ENCODE measurements around the gene SVIL. TPM values are rescaled to one million over a fixed set of nuclear protein-coding genes. Genes with fewer than 3 reads are reported as not detected.
"Not testable (repeated sequence)": the region's sequence is repeated elsewhere in the genome, so short reads cannot be mapped to it uniquely, and the experiment has no call there.

The SVIL gene
- total and polyA plus RNA-seq, 2 donors (not counting 1 experiment from before 2014, with no cell fraction given) = 17.7 to 94.3 TPM

- no peaks in the 10 kb centered on the region for H4K20me1 ChIP-seq (ENCODE audit: control insufficient read depth, extremely low read depth, insufficient read depth, low read length)
- TF ChIP-seq CTCF (conservative IDR thresholded peaks at IDR 0.05 in 1 of 2, IDR thresholded peaks at IDR 0.05 in 1 of 2; ENCODE audit: low read depth in 1 of 2, low read length in 2 of 2) (no peak), EZH2 (IDR thresholded peaks at IDR 0.05; ENCODE audit: low read length, missing control alignments) (no peak)
Observed at GRCh38 chr10:29539412-29539811, 95.4 kb downstream of the SVIL start.

GRCh38 chr10:29537799-29538198 lies 97.0 kb downstream of the SVIL start:
- H3K4me3 ChIP-seq (replicated peaks in 1 of 4; ENCODE audit: control extremely low read depth in 1 of 4, insufficient read depth in 1 of 4, low read depth in 3 of 4, low read length in 4 of 4) = no peak overlapping the region
- no peak for TF ChIP-seq CTCF (conservative IDR thresholded peaks at IDR 0.05 in 1 of 2, IDR thresholded peaks at IDR 0.05 in 1 of 2; ENCODE audit: low read depth in 1 of 2, low read length in 2 of 2)
- no peak for TF ChIP-seq EZH2 (IDR thresholded peaks at IDR 0.05; ENCODE audit: low read length, missing control alignments)
- H2AFZ ChIP-seq (ENCODE audit: low read length) = no peak overlapping the region
- no peak overlapping the region for H3K4me2 ChIP-seq (ENCODE audit: extremely low read depth, insufficient read depth, low read length)
- no peaks in the 10 kb centered on the region for H4K20me1 ChIP-seq (ENCODE audit: control insufficient read depth, extremely low read depth, insufficient read depth, low read length)
- H3K79me2 ChIP-seq (ENCODE audit: control insufficient read depth, insufficient read depth, low read length) = no peaks in the 10 kb centered on the region
- H3K36me3 ChIP-seq (ENCODE audit: control insufficient read depth, insufficient read depth, low read length) = no peaks in the 10 kb centered on the region
- no peaks in the 10 kb centered on the region for H3K9me3 ChIP-seq (ENCODE audit: control insufficient read depth, insufficient read depth, low read depth, low read length)
- no peaks in the 10 kb centered on the region for H3K27me3 ChIP-seq (ENCODE audit: control insufficient read depth, insufficient read depth, low read length)
- no peak for DNase-seq (ENCODE audit: low read depth in 2 of 2)
- H3K4me1 ChIP-seq (ENCODE audit: control insufficient read depth, extremely low read depth, insufficient read depth, low read length) = peaks cover 5% of the 10 kb centered on the region
- no peak overlapping the region for H3K9ac ChIP-seq (ENCODE audit: insufficient read depth, low read length)
- H3K27ac ChIP-seq (ENCODE audit: insufficient read depth, low read length) = no peak overlapping the region

More at GRCh38 chr10:29539412-29539811, 95.4 kb downstream of the SVIL start:
- no peaks in the 10 kb centered on the region for H3K9me3 ChIP-seq (ENCODE audit: control insufficient read depth, insufficient read depth, low read depth, low read length)
- DNase-seq (ENCODE audit: low read depth in 2 of 2) = no peak
- H3K27me3 ChIP-seq (ENCODE audit: control insufficient read depth, insufficient read depth, low read length) = no peaks in the 10 kb centered on the region
- H3K4me2 ChIP-seq (ENCODE audit: extremely low read depth, insufficient read depth, low read length) = no peak overlapping the region
- no peaks in the 10 kb centered on the region for H3K79me2 ChIP-seq (ENCODE audit: control insufficient read depth, insufficient read depth, low read length)
- H3K4me1 ChIP-seq (ENCODE audit: control insufficient read depth, extremely low read depth, insufficient read depth, low read length) = peaks cover 5% of the 10 kb centered on the region
- no peak overlapping the region for H3K27ac ChIP-seq (ENCODE audit: insufficient read depth, low read length)
- H3K4me3 ChIP-seq (replicated peaks in 1 of 4; ENCODE audit: control extremely low read depth in 1 of 4, insufficient read depth in 1 of 4, low read depth in 3 of 4, low read length in 4 of 4) = no peak overlapping the region
- no peaks in the 10 kb centered on the region for H3K36me3 ChIP-seq (ENCODE audit: control insufficient read depth, insufficient read depth, low read length)
- no peak overlapping the region for H2AFZ ChIP-seq (ENCODE audit: low read length)
- no peak overlapping the region for H3K9ac ChIP-seq (ENCODE audit: insufficient read depth, low read length)

GRCh38 chr10:29536691-29537090 lies 98.1 kb downstream of the SVIL start:
- H3K79me2 ChIP-seq (ENCODE audit: control insufficient read depth, insufficient read depth, low read length); H3K36me3 ChIP-seq (ENCODE audit: control insufficient read depth, insufficient read depth, low read length); H3K9me3 ChIP-seq (ENCODE audit: control insufficient read depth, insufficient read depth, low read depth, low read length); H4K20me1 ChIP-seq (ENCODE audit: control insufficient read depth, extremely low read depth, insufficient read depth, low read length); H3K4me1 ChIP-seq (ENCODE audit: control insufficient read depth, extremely low read depth, insufficient read depth, low read length); H3K27ac ChIP-seq (ENCODE audit: insufficient read depth, low read length); H3K4me3 ChIP-seq (replicated peaks in 1 of 4; ENCODE audit: control extremely low read depth in 1 of 4, insufficient read depth in 1 of 4, low read depth in 3 of 4, low read length in 4 of 4); H3K27me3 ChIP-seq (ENCODE audit: control insufficient read depth, insufficient read depth, low read length); DNase-seq (ENCODE audit: low read depth in 2 of 2); H3K9ac ChIP-seq (ENCODE audit: insufficient read depth, low read length); H2AFZ ChIP-seq (ENCODE audit: low read length); H3K4me2 ChIP-seq (ENCODE audit: extremely low read depth, insufficient read depth, low read length): not testable (repeated sequence)

Data from fibroblast of lung (primary cell).